Neural cell (in vitro differentiated cells): ENCODE results near the gene CLTB.

Experiments
- CTCF ChIP-seq: fragments of 450-650 bp; IDR thresholded peaks from 2 replicates; pipeline ENCODE4 v1.5.1; 2014; ENCODE audit warnings: antibody characterized with exemption, mild to moderate bottlenecking, moderate library complexity; ENCODE audit not compliant: poor library complexity, severe bottlenecking
- RAD21 ChIP-seq: fragments of 450-650 bp; conservative IDR thresholded peaks from 2 replicates; pipeline ENCODE4 v1.6.1; 2014; ENCODE audit warnings: antibody characterized with exemption, mild to moderate bottlenecking, moderate library complexity

GRCh38 chr5:176407456-176408251 is 8.7 kb downstream of the CLTB start:
- TF ChIP-seq CTCF (no peak), RAD21 (no peak)
